Measurements from ENCODE around the gene NLRP1. TPM values are rescaled to one million over a fixed set of nuclear protein-coding genes. Genes with fewer than 3 reads are reported as not detected.

NLRP1 gene
- total and polyA plus RNA-seq, 9 of the 15 experiments (the other 6 are each of a cell fraction or from before 2014, with no cell fraction given): 4.0 to 69.4 (median 27.7) TPM

DNA sequence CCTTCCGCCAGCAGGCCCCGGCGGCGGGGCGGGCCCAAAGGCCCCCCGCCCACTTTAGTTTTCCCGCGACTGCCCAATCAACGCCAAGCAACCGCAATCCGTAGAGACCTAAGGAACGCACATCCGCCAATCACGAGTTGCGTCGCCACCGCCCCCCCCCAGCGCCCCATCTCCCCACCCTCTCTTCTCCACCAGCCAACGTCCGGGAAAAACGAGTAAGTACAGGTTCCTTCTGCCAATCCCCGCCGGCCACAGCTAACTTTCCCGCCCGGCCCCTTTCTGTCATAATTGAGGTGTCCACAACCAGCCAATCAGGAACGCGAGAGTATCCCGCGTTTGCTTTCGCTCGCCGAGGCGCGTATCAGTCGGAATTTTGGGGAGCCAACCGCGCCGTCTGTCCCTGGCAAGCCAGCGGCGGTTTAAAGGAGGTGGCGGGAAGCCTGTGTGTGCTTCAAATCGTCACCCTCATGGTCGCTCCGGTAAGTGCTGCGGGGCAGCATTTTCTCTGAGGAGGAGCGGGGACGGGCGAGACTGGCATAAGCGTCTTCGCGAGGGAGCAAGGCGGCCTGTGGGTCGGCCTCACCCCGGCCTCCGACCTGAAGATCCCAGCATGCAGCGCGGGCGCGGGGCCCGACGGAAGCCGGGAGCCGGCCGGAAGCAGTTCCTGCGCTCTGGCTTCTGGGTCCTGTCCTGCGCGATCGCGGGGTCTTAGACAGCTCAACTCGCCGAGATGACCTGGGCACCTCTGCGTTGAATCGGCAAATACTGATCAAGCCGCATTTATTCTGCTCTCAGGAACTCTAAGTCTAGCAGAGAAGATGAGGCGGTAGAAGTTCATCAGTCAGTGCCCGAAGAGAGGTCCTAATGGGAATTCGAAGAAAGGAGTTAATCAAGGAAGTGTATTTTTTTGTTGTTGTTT, 97.8 kb downstream of the NLRP1 start, which contains the start of gene MIS12 (continued):
- peak; percentile 22 for TF ChIP-seq PRDM10 (IDR thresholded peaks at IDR 0.05; ENCODE audit: partially characterized antibody)
- TF ChIP-seq FOXJ2 (tag; IDR thresholded peaks at IDR 0.05): no peak
- TF ChIP-seq STAG1 (CRISPR knock-in tag; IDR thresholded peaks at IDR 0.05; ENCODE audit: borderline replicate concordance): no peak
- no peak for TF ChIP-seq ZNF140 (CRISPR knock-in tag; IDR thresholded peaks at IDR 0.05)
- TF ChIP-seq, protein P1, sequence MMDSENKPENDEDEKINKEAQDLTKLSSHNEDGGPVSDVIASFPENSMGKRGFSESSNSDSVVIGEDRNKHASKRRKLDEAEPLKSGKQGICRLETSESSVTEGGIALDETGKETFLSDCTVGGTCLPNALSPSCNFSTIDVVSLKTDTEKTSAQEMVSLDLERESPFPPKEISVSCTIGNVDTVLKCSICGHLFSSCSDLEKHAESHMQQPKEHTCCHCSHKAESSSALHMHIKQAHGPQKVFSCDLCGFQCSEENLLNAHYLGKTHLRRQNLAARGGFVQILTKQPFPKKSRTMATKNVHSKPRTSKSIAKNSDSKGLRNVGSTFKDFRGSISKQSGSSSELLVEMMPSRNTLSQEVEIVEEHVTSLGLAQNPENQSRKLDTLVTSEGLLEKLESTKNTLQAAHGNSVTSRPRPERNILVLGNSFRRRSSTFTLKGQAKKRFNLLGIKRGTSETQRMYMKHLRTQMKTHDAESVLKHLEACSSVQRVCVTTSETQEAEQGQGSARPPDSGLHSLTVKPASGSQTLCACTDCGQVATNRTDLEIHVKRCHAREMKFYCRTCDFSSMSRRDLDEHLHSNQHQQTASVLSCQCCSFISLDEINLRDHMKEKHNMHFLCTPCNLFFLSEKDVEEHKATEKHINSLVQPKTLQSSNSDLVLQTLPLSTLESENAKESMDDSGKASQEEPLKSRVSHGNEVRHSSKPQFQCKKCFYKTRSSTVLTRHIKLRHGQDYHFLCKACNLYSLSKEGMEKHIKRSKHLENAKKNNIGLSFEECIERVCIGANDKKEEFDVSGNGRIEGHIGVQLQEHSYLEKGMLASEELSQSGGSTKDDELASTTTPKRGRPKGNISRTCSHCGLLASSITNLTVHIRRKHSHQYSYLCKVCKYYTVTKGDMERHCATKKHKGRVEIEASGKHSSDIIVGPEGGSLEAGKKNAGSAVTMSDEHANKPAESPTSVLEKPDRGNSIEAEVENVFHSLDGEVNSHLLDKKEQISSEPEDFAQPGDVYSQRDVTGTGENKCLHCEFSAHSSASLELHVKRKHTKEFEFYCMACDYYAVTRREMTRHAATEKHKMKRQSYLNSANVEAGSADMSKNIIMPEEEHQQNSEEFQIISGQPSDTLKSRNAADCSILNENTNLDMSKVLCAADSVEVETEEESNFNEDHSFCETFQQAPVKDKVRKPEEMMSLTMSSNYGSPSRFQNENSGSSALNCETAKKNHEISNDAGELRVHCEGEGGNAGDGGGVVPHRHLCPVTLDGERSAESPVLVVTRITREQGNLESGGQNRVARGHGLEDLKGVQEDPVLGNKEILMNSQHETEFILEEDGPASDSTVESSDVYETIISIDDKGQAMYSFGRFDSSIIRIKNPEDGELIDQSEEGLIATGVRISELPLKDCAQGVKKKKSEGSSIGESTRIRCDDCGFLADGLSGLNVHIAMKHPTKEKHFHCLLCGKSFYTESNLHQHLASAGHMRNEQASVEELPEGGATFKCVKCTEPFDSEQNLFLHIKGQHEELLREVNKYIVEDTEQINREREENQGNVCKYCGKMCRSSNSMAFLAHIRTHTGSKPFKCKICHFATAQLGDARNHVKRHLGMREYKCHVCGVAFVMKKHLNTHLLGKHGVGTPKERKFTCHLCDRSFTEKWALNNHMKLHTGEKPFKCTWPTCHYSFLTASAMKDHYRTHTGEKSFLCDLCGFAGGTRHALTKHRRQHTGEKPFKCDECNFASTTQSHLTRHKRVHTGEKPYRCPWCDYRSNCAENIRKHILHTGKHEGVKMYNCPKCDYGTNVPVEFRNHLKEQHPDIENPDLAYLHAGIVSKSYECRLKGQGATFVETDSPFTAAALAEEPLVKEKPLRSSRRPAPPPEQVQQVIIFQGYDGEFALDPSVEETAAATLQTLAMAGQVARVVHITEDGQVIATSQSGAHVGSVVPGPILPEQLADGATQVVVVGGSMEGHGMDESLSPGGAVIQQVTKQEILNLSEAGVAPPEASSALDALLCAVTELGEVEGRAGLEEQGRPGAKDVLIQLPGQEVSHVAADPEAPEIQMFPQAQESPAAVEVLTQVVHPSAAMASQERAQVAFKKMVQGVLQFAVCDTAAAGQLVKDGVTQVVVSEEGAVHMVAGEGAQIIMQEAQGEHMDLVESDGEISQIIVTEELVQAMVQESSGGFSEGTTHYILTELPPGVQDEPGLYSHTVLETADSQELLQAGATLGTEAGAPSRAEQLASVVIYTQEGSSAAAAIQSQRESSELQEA (IDR thresholded peaks at IDR 0.05; ENCODE audit: low read depth): peak; percentile 89
- TF ChIP-seq ZNF589 (CRISPR knock-in tag; IDR thresholded peaks at IDR 0.05; ENCODE audit: low read depth): 0 out of 2 replicates have a peak, but pooled peaks have one; percentile 46
- TF ChIP-seq ZEB2 (IDR thresholded peaks at IDR 0.05): no peak
- no peak for TF ChIP-seq ZNF239 (CRISPR knock-in tag; IDR thresholded peaks at IDR 0.05)
- TF ChIP-seq DMBX1 (CRISPR knock-in tag; IDR thresholded peaks at IDR 0.05; ENCODE audit: borderline replicate concordance): peak; percentile 53; the same call in 1 of the 2 replicates
- TF ChIP-seq, protein P2, sequence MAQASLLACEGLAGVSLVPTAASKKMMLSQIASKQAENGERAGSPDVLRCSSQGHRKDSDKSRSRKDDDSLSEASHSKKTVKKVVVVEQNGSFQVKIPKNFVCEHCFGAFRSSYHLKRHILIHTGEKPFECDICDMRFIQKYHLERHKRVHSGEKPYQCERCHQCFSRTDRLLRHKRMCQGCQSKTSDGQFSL (CRISPR knock-in tag; IDR thresholded peaks at IDR 0.05): peak; percentile 9; the same call in 1 of the 2 replicates
- TF ChIP-seq, protein P2 (tag; IDR thresholded peaks at IDR 0.05): peak in 1 of 2 experiments; percentile 92; a peak in 2 of 4 replicates
- TF ChIP-seq TAF1 (IDR thresholded peaks at IDR 0.05; ENCODE audit: control insufficient read depth, extremely low read depth, insufficient read depth, low read length, severe bottlenecking): peak; percentile 67
- TF ChIP-seq KDM5B (IDR thresholded peaks at IDR 0.05; ENCODE audit: insufficient replicate concordance, low read depth, low read length): peak; percentile 78

Data from K562 (cell line).